ENCODE results near the gene TP63.

The TP63 gene

DNA sequence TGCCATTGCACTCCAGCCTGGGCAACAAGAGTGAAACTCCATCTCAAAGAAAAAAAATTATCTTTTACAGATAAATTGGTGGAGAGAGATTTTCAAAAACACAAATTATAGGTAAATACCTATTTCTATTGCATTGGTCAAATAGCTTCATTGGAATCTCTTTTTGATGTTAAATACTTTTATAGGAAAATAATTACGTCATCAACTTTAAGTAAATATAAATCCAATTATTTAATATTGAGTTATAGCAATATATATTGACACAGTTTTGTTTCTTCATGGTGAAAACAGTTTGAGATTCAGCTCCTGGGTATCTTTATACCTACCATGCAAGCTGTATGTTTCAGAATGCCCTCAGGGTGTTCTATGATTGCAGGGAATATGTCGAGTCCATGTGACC lies 172.1 kb downstream of the TP63 start:
- TF ChIP-seq, protein P1, sequence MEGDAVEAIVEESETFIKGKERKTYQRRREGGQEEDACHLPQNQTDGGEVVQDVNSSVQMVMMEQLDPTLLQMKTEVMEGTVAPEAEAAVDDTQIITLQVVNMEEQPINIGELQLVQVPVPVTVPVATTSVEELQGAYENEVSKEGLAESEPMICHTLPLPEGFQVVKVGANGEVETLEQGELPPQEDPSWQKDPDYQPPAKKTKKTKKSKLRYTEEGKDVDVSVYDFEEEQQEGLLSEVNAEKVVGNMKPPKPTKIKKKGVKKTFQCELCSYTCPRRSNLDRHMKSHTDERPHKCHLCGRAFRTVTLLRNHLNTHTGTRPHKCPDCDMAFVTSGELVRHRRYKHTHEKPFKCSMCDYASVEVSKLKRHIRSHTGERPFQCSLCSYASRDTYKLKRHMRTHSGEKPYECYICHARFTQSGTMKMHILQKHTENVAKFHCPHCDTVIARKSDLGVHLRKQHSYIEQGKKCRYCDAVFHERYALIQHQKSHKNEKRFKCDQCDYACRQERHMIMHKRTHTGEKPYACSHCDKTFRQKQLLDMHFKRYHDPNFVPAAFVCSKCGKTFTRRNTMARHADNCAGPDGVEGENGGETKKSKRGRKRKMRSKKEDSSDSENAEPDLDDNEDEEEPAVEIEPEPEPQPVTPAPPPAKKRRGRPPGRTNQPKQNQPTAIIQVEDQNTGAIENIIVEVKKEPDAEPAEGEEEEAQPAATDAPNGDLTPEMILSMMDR (IDR thresholded peaks at IDR 0.05; ENCODE audit: low read depth, low read length, missing control alignments) = no peak
- in situ Hi-C loops (cut with HindIII; ENCODE audit: low pct_ligation_motif_present, low sequenced_read_pairs) = no loop called here

DNA sequence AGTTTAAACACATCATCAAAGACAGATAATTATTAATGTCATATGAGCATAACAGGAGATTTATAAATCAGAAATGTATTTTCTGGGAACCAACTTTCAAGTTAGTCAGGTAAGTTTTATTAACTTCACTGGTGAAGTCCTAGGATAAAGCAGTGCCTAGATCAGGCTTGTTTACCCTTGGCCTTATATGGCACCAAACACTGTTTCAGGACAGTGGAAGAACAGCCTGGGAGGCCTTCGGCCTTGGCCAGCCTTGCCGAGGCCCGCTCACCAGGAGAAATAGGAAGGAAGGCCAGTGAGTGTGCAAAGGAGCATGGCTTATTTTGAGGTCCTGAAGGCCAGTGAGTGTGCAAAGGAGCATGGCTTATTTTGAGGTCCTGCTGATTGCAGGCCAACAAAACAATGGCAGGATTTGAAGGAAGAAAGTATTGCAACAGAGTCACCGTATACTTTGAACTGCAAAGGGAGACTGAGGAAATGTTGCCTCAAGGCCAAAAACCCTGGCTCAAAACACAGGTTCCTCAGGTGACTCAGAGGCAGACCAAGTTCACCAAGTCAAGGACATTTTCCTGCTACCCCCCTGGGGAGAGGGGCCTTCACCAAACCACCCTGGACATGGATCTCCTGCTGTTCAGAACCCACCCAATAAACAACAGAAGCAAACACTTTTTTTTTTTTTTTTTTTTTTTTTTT lies 174.3 kb downstream of the TP63 start:
- Histone ChIP-seq H3K27me3 (replicated peaks) (no peaks in the 10 kb centered on the region), H3K4me3 (ENCODE audit: low read depth, low read length) (no peak overlapping the region), H3K27ac (no peak overlapping the region), H3K36me3 (replicated peaks) (no peaks in the 10 kb centered on the region)
- no peak for DNase-seq
- in situ Hi-C loops (cut with HindIII; ENCODE audit: low pct_ligation_motif_present, low sequenced_read_pairs) = no loop called here
- TF ChIP-seq, protein P1 (IDR thresholded peaks at IDR 0.05; ENCODE audit: low read depth, low read length, missing control alignments) = no peak

More for the DNA sequence above, 172.1 kb downstream of the TP63 start:
- Histone ChIP-seq H3K4me3 (ENCODE audit: low read depth, low read length) (no peak overlapping the region), H3K27ac (no peak overlapping the region), H3K36me3 (replicated peaks) (no peaks in the 10 kb centered on the region), H3K27me3 (replicated peaks) (no peaks in the 10 kb centered on the region)
- DNase-seq = no peak

DNA sequence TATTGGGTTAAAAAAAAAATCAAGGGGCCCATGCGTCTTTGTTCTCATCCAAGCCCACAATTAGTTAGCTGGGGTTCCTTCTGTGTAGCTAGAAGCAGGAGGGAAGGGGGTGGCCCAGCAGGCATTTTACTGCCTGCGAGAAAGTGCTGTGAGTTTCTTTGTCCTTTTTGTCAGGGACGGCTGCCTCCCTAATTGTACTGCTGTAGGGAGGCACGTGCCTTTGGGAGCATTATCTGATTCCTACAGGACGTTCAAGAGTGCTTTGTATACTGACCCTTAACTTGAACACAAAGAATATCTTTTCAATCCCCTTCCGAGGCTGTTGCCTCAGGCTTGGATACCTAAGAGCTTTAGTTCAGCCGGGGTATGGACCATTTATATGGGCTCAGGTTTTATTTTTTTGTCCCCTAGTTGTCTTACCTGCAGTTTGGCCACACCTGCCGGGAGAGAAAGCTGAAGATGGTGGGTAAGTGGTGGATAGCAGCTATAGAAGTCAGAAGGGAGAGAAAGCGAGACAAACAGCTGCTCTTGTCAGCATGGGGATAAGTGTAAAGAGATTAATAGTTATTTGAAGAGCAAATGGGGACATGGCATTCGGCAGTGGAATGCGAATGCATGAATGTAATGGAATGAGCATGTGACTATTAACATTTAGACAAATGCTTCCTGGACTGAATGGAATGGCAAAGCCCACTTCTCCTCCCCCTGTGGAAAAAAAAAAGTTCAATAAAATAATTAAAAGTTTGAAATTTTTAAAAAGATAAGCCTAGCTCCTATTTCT lies 175.2 kb downstream of the TP63 start:
- no peak for DNase-seq
- Histone ChIP-seq H3K27me3 (replicated peaks) (no peaks in the 10 kb centered on the region), H3K27ac (no peak overlapping the region), H3K36me3 (replicated peaks) (no peaks in the 10 kb centered on the region), H3K4me3 (ENCODE audit: low read depth, low read length) (no peak overlapping the region)
- in situ Hi-C loops (cut with HindIII; ENCODE audit: low pct_ligation_motif_present, low sequenced_read_pairs) = no loop called here
- TF ChIP-seq, protein P1 (IDR thresholded peaks at IDR 0.05; ENCODE audit: low read depth, low read length, missing control alignments) = no peak

DNA sequence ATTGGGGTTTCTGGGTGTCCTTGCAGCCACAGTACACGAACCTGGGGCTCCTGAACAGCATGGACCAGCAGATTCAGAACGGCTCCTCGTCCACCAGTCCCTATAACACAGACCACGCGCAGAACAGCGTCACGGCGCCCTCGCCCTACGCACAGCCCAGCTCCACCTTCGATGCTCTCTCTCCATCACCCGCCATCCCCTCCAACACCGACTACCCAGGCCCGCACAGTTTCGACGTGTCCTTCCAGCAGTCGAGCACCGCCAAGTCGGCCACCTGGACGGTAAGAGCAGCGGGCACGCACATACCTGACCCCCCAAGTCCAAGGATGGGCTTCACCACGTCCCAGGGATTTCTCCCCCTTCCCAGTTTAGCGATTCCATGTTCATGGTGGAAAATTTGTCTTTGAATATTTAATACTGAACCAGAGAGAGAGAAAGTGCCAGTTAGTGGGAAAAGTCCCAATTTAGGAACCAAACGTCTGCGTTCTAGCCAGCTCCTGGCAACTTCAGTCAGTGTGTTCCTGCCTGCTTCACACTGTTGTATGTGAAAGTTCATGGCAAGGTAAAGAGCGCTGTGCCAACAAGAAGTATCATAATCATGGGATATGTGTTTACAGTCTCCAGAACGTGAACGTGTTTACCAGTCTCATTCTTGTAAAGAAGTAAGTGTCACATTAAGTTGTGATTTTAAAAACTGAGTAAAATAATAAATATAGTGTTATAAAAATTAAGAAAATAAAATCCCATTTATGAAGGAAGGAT lies 177.2 kb downstream of the TP63 start:
- in situ Hi-C loops (cut with HindIII; ENCODE audit: low pct_ligation_motif_present, low sequenced_read_pairs) = no loop called here
- Histone ChIP-seq H3K27ac (no peak overlapping the region), H3K36me3 (replicated peaks) (no peaks in the 10 kb centered on the region), H3K4me3 (ENCODE audit: low read depth, low read length) (no peak overlapping the region), H3K27me3 (replicated peaks) (no peaks in the 10 kb centered on the region)
- no peak for DNase-seq
- TF ChIP-seq, protein P1 (IDR thresholded peaks at IDR 0.05; ENCODE audit: low read depth, low read length, missing control alignments) = no peak

DNA sequence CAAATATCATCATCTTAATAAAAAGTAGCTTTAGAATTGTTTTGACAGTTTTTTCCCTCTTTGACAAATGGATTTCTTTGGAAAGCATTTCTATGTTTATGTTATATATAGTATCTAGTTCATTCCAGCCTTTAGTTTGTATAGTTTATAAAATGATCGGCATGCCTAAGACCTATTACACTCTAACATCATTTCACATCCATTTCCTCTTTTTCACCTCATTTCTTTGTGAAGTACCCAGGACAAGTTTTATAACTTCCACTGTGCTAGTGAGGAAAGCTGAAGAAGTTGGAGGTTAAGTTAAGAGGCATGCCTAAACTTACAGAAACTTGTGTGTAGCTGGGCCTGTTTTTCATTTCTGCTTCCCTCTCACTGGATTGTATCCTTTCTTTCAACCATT lies 178.4 kb downstream of the TP63 start:
- H3K27me3 ChIP-seq (replicated peaks) = no peaks in the 10 kb centered on the region
- TF ChIP-seq, protein P1 (IDR thresholded peaks at IDR 0.05; ENCODE audit: low read depth, low read length, missing control alignments) = no peak
- H3K36me3 ChIP-seq (replicated peaks) = no peaks in the 10 kb centered on the region
- in situ Hi-C loops (cut with HindIII; ENCODE audit: low pct_ligation_motif_present, low sequenced_read_pairs) = no loop called here
- DNase-seq = no peak
- H3K4me3 ChIP-seq (ENCODE audit: low read depth, low read length) = no peak overlapping the region
- H3K27ac ChIP-seq = no peak overlapping the region
